LHCN-M2 (cell line): Measurements from ENCODE around the gene IPO13. TPM values are rescaled to one million over a fixed set of nuclear protein-coding genes. Genes with fewer than 3 reads are reported as not detected.

Experiments
- DNase-seq: peaks from one replicate; pipeline ENCODE4 v3.0.0-alpha.2; 2012; ENCODE audit warnings: low read depth
- total RNA-seq: library from RNA; depleted of rRNA; stranded (reverse); fragments of >200 nt; gene quantifications from 2 replicates; pipeline ENCODE4 v1.2.3, GENCODE V29; 2014

IPO13 gene
- total RNA-seq, 1 experiment from 2014 or later: 31.8 TPM

- no peak for DNase-seq
Measured at GRCh38 chr1:43987159-43987902, 40.6 kb downstream of the IPO13 start.

GRCh38 chr1:43990271-43991199, 43.8 kb downstream of the IPO13 start:
- DNase-seq: no peak

- DNase-seq: no peak
Measured at GRCh38 chr1:43991200-43991475, 44.4 kb downstream of the IPO13 start.

- DNase-seq: peak; percentile 85
Measured at GRCh38 chr1:43991476-43992231, 44.9 kb downstream of the IPO13 start, which contains the start of gene CCDC24. Gene CCDC24, plus strand, starts transcription at chr1:43991599. Its CDS starts 280 bp downstream, at chr1:43991879.

GRCh38 chr1:43992232-43992995, 45.7 kb downstream of the IPO13 start:
- DNase-seq: no peak

GRCh38 chr1:43993206-43993914, 46.6 kb downstream of the IPO13 start:
- DNase-seq: no peak

- DNase-seq: no peak
Measured at GRCh38 chr1:43994071-43994470, 47.3 kb downstream of the IPO13 start.

GRCh38 chr1:43994794-43995790, 48.3 kb downstream of the IPO13 start:
- no peak for DNase-seq

GRCh38 chr1:43995984-43996732, 49.4 kb downstream of the IPO13 start:
- no peak for DNase-seq

GRCh38 chr1:43996733-43997115, 50.0 kb downstream of the IPO13 start:
- DNase-seq: no peak

- no peak for DNase-seq
Measured at GRCh38 chr1:43997295-43997999, 50.7 kb downstream of the IPO13 start.

- DNase-seq: no peak
Measured at GRCh38 chr1:43998000-43998378, 51.2 kb downstream of the IPO13 start.

- no peak for DNase-seq
Measured at GRCh38 chr1:43999455-43999854, 52.7 kb downstream of the IPO13 start.

- DNase-seq: no peak
Measured at GRCh38 chr1:44000122-44000665, 53.4 kb downstream of the IPO13 start.

- DNase-seq: no peak
Measured at GRCh38 chr1:44002165-44002564, 55.4 kb downstream of the IPO13 start.

- DNase-seq: no peak
Measured at GRCh38 chr1:44002606-44003157, 55.9 kb downstream of the IPO13 start.

GRCh38 chr1:44008259-44008658, 61.5 kb downstream of the IPO13 start:
- no peak for DNase-seq
